Measurements from ENCODE around the gene ALAS1. TPM values are rescaled to one million over a fixed set of nuclear protein-coding genes. Genes with fewer than 3 reads are reported as not detected.

Gene ALAS1
- total RNA-seq, 1 experiment from 2014 or later, result 53.1 TPM

- peaks cover 12% of the 10 kb centered on the region for H3K4me1 Mint-ChIP-seq (ENCODE audit: low read depth, unreplicated experiment)
- no peak for TF ChIP-seq CTCF (IDR thresholded peaks at IDR 0.05; ENCODE audit: insufficient read depth in 1 of 2, low read depth in 1 of 2, low read length in 1 of 2, severe bottlenecking in 1 of 2, unreplicated experiment in 1 of 2)
- no peaks in the 10 kb centered on the region for H3K9me3 ChIP-seq
- CTCF ChIA-PET, result interaction anchor here (0.7 kb wide), 1 partner anchor 29 kb away, joined by 6 read pairs; no protein-coding TSS in a partner anchor
- H3K4me3 Mint-ChIP-seq (ENCODE audit: unreplicated experiment), result no peak overlapping the region
- H3K27ac Mint-ChIP-seq (ENCODE audit: unreplicated experiment), result peak overlapping the region; percentile 15
- H3K27me3 Mint-ChIP-seq (ENCODE audit: insufficient read depth, unreplicated experiment), result no peaks in the 10 kb centered on the region
- H3K9me3 Mint-ChIP-seq (ENCODE audit: unreplicated experiment), result no peaks in the 10 kb centered on the region
- DNase-seq, result no peak
- H3K4me1 ChIP-seq, result peaks cover 5% of the 10 kb centered on the region; the same call in 1 of the 2 replicates
- POLR2A ChIA-PET, result interaction anchor here (0.8 kb wide), 1 partner anchor 25 kb away, joined by 3 read pairs; the partner anchor contains the start of gene WDR82
- peaks cover 11% of the 10 kb centered on the region for H3K36me3 ChIP-seq (ENCODE audit: control insufficient read depth, insufficient read depth, low read length)
- peaks cover 95% of the 10 kb centered on the region for H3K36me3 Mint-ChIP-seq (ENCODE audit: insufficient read depth, unreplicated experiment)
- H3K27me3 ChIP-seq (replicated peaks; ENCODE audit: control insufficient read depth, insufficient read depth, low read length), result no peaks in the 10 kb centered on the region
- no peak overlapping the region for H3K4me3 ChIP-seq (ENCODE audit: low read depth, low read length)
- no TSS peak for BruUV-seq (replicated peaks)
- intact Hi-C loops (cut with micrococcal nuclease; ENCODE audit: unreplicated experiment), result no loop called here
These were observed 55.6 kb downstream of the ALAS1 start for GRCh38 chr3:52253314-52254304.

- no peak for DNase-seq
- Mint-ChIP-seq H3K36me3 (ENCODE audit: insufficient read depth, unreplicated experiment) (peaks cover 95% of the 10 kb centered on the region), H3K27me3 (ENCODE audit: insufficient read depth, unreplicated experiment) (no peaks in the 10 kb centered on the region), H3K4me3 (ENCODE audit: unreplicated experiment) (no peak overlapping the region), H3K9me3 (ENCODE audit: unreplicated experiment) (no peaks in the 10 kb centered on the region), H3K27ac (ENCODE audit: unreplicated experiment) (no peak overlapping the region), H3K4me1 (ENCODE audit: low read depth, unreplicated experiment) (peaks cover 16% of the 10 kb centered on the region)
- Histone ChIP-seq H3K4me1 (peaks cover 10% of the 10 kb centered on the region; the same call in 1 of the 2 replicates), H3K4me3 (ENCODE audit: low read depth, low read length) (no peak overlapping the region), H3K36me3 (ENCODE audit: control insufficient read depth, insufficient read depth, low read length) (peaks cover 12% of the 10 kb centered on the region), H3K9me3 (no peaks in the 10 kb centered on the region), H3K27me3 (replicated peaks; ENCODE audit: control insufficient read depth, insufficient read depth, low read length) (no peaks in the 10 kb centered on the region)
- ChIA-PET CTCF (no interaction called here), POLR2A (no interaction called here)
- no peak for TF ChIP-seq CTCF (IDR thresholded peaks at IDR 0.05; ENCODE audit: insufficient read depth in 1 of 2, low read depth in 1 of 2, low read length in 1 of 2, severe bottlenecking in 1 of 2, unreplicated experiment in 1 of 2)
- BruUV-seq (replicated peaks), result no TSS peak
- intact Hi-C loops (cut with micrococcal nuclease; ENCODE audit: unreplicated experiment), result no loop called here
These were observed 56.6 kb downstream of the ALAS1 start for GRCh38 chr3:52254608-52255007.

- BruUV-seq (replicated peaks), result no TSS peak
These were observed 58.2 kb downstream of the ALAS1 start for GRCh38 chr3:52256159-52256558.

More at GRCh38 chr3:52256159-52256558, 58.2 kb downstream of the ALAS1 start:
- H3K4me3 ChIP-seq (ENCODE audit: low read depth, low read length), result no peak overlapping the region
- no peaks in the 10 kb centered on the region for H3K27me3 ChIP-seq (replicated peaks; ENCODE audit: control insufficient read depth, insufficient read depth, low read length)
- ChIA-PET CTCF (no interaction called here), POLR2A (no interaction called here)
- H3K4me1 ChIP-seq, result peaks cover 10% of the 10 kb centered on the region; the same call in 1 of the 2 replicates
- Mint-ChIP-seq H3K27ac (ENCODE audit: unreplicated experiment) (no peak overlapping the region), H3K27me3 (ENCODE audit: insufficient read depth, unreplicated experiment) (no peaks in the 10 kb centered on the region), H3K36me3 (ENCODE audit: insufficient read depth, unreplicated experiment) (peaks cover 97% of the 10 kb centered on the region), H3K9me3 (ENCODE audit: unreplicated experiment) (no peaks in the 10 kb centered on the region), H3K4me3 (ENCODE audit: unreplicated experiment) (no peak overlapping the region), H3K4me1 (ENCODE audit: low read depth, unreplicated experiment) (peaks cover 16% of the 10 kb centered on the region)
- TF ChIP-seq CTCF (IDR thresholded peaks at IDR 0.05; ENCODE audit: insufficient read depth in 1 of 2, low read depth in 1 of 2, low read length in 1 of 2, severe bottlenecking in 1 of 2, unreplicated experiment in 1 of 2), result no peak
- no peak for DNase-seq
- H3K36me3 ChIP-seq (ENCODE audit: control insufficient read depth, insufficient read depth, low read length), result peaks cover 12% of the 10 kb centered on the region
- H3K9me3 ChIP-seq, result no peaks in the 10 kb centered on the region
- intact Hi-C loops (cut with micrococcal nuclease; ENCODE audit: unreplicated experiment), result no loop called here

Measured in Caco-2 (cell line).